Tibial nerve (tissue), 4 donors: ENCODE data around the gene RAB4A. TPM values are rescaled to one million over a fixed set of nuclear protein-coding genes. Genes with fewer than 3 reads are reported as not detected.

Experiments
- DNase-seq, 2 donors: peaks; one replicate each; pipeline ENCODE4 v3.0.0-alpha.2; 2019; ENCODE audit warnings: low spot score in 2 of 2
- H3K27ac ChIP-seq, 4 donors: fragments of 200-600 bp; sonication (generic) in 3 of 4; one replicate each; pipeline ENCODE4 v1.5.1; 2017 to 2019; ENCODE audit warnings: mild to moderate bottlenecking in 1 of 4
- H3K27me3 ChIP-seq, 2 donors: fragments of 200-600 bp; sonication (generic) in 1 of 2; one replicate each; pipeline versions ENCODE4 v1.5.1 to v1.6.0; 2017 to 2019
- H3K36me3 ChIP-seq, 3 donors: fragments of 200-600 bp; sonication (generic); one replicate each; pipeline ENCODE4 v1.5.1; 2018 to 2019
- H3K4me1 ChIP-seq, 4 donors: fragments of 200-600 bp; sonication (generic) in 3 of 4; one replicate each; pipeline ENCODE4 v1.5.1; 2017 to 2019
- H3K4me3 ChIP-seq, 4 donors: fragments of 200-600 bp; sonication (generic) in 3 of 4; one replicate each; pipeline ENCODE4 v1.5.1; 2017 to 2019; ENCODE audit warnings: mild to moderate bottlenecking in 1 of 4, moderate library complexity in 1 of 4
- H3K9me3 ChIP-seq, 4 donors: fragments of 200-600 bp; sonication (generic) in 3 of 4; one replicate each; pipeline ENCODE4 v1.5.1; 2017 to 2019
- CTCF ChIP-seq, 5 experiments: fragments of 200-600 bp in 3 of 5; fragments of 450-650 bp in 2 of 5; sonication (generic) in 3 of 5; IDR thresholded peaks; one replicate each; pipeline ENCODE4 v1.5.1; 2016 to 2019; ENCODE audit warnings: antibody characterized with exemption in 5 of 5, mild to moderate bottlenecking in 3 of 5, moderate library complexity in 2 of 5
- EP300 ChIP-seq, 2 donors: sonication (generic); formaldehyde crosslinking; IDR thresholded peaks; one replicate each; pipeline ENCODE4 v1.6.1; 2017; ENCODE audit warnings: antibody characterized with exemption in 2 of 2, mild to moderate bottlenecking in 1 of 2
- POLR2A ChIP-seq, 2 donors: fragments of 450-650 bp; IDR thresholded peaks; one replicate each; pipeline ENCODE4 v1.6.1; 2017; ENCODE audit warnings: antibody characterized with exemption in 2 of 2, mild to moderate bottlenecking in 2 of 2, moderate library complexity in 2 of 2
- WGBS, 2 donors: methylation state at CpG; one replicate each; pipeline ENCODE4 v1.1.5; 2018; 5-methylcytosine and 5-hydroxymethylcytosine counted together
- total RNA-seq, 4 donors: library from RNA; depleted of rRNA; stranded (reverse); fragments of >200 nt; gene quantifications; one replicate each; pipeline ENCODE4 v1.1.0, GENCODE V29; 2016

The RAB4A gene
- total RNA-seq, 4 donors from 2014 or later: 16.2 to 41.3 (median 31.2) TPM

GRCh38 chr1:229344139-229344538, 73.2 kb downstream of the RAB4A start:
- Histone ChIP-seq H3K4me1 (peaks cover 0 to 29% (median 3%) of the 10 kb centered on the region in 4 donors), H3K27me3 (peaks cover 0 to 4% of the 10 kb centered on the region in 2 donors), H3K36me3 (no peaks in the 10 kb centered on the region), H3K4me3 (peak overlapping the region in 2 of 4 donors; percentile 85 to 93), H3K9me3 (no peaks in the 10 kb centered on the region), H3K27ac (no peak overlapping the region)
- WGBS, 2 donors: 73 to 82% methylated on average over 16 of the region's 16 CpGs
- TF ChIP-seq POLR2A (IDR thresholded peaks at IDR 0.05) (no peak), CTCF (IDR thresholded peaks at IDR 0.05) (no peak), EP300 (IDR thresholded peaks at IDR 0.05) (no peak)
- DNase-seq: no peak

GRCh38 chr1:229344937-229345684, 74.2 kb downstream of the RAB4A start:
- DNase-seq: no peak
- WGBS, 2 donors: 74 to 77% methylated on average over 8 of the region's 8 CpGs
- Histone ChIP-seq H3K27ac (no peak overlapping the region), H3K4me3 (no peak overlapping the region), H3K4me1 (peaks cover 0 to 28% (median 3%) of the 10 kb centered on the region in 4 donors), H3K9me3 (no peaks in the 10 kb centered on the region), H3K27me3 (peaks cover 0 to 9% of the 10 kb centered on the region in 2 donors), H3K36me3 (no peaks in the 10 kb centered on the region)
- TF ChIP-seq EP300 (IDR thresholded peaks at IDR 0.05) (no peak), POLR2A (IDR thresholded peaks at IDR 0.05) (no peak)

- no peaks in the 10 kb centered on the region for H3K36me3 ChIP-seq
- TF ChIP-seq CTCF (IDR thresholded peaks at IDR 0.05) (no peak), POLR2A (IDR thresholded peaks at IDR 0.05) (no peak), EP300 (IDR thresholded peaks at IDR 0.05) (no peak)
- 32 to 33% methylated on average over 3 of the region's 3 CpGs for WGBS, 2 donors
Measured at GRCh38 chr1:229347528-229347927, 76.6 kb downstream of the RAB4A start.

GRCh38 chr1:229349463-229350385, 78.8 kb downstream of the RAB4A start:
- TF ChIP-seq POLR2A (IDR thresholded peaks at IDR 0.05) (no peak), EP300 (IDR thresholded peaks at IDR 0.05) (no peak), CTCF (IDR thresholded peaks at IDR 0.05) (no peak)
- H3K4me1 ChIP-seq: no peaks in the 10 kb centered on the region
- no peaks in the 10 kb centered on the region for H3K36me3 ChIP-seq
- no peak overlapping the region for H3K4me3 ChIP-seq
- H3K9me3 ChIP-seq: peaks cover 0 to 10% (median 4%) of the 10 kb centered on the region in 4 donors
- 72 to 77% methylated on average over 8 of the region's 8 CpGs for WGBS, 2 donors
- H3K27me3 ChIP-seq: peaks cover 0 to 9% of the 10 kb centered on the region in 2 donors
- DNase-seq: no peak
- no peak overlapping the region for H3K27ac ChIP-seq

More at GRCh38 chr1:229347528-229347927, 76.6 kb downstream of the RAB4A start:
- H3K27ac ChIP-seq: no peak overlapping the region
- peaks cover 0 to 12% (median 3%) of the 10 kb centered on the region in 4 donors for H3K4me1 ChIP-seq
- H3K9me3 ChIP-seq: no peaks in the 10 kb centered on the region
- peaks cover 0 to 9% of the 10 kb centered on the region in 2 donors for H3K27me3 ChIP-seq
- DNase-seq: no peak
- H3K4me3 ChIP-seq: no peak overlapping the region

- H3K9me3 ChIP-seq: peaks cover 0 to 21% (median 7%) of the 10 kb centered on the region in 4 donors
- no peaks in the 10 kb centered on the region for H3K4me1 ChIP-seq
- TF ChIP-seq EP300 (IDR thresholded peaks at IDR 0.05) (no peak), CTCF (IDR thresholded peaks at IDR 0.05) (no peak), POLR2A (IDR thresholded peaks at IDR 0.05) (no peak)
- DNase-seq: no peak
- H3K4me3 ChIP-seq: no peak overlapping the region
- H3K27me3 ChIP-seq: peaks cover 0 to 5% of the 10 kb centered on the region in 2 donors
- WGBS, 2 donors: 92 to 98% methylated on average over 2 of the region's 2 CpGs
- H3K27ac ChIP-seq: no peak overlapping the region
- H3K36me3 ChIP-seq: no peaks in the 10 kb centered on the region
Measured at GRCh38 chr1:229352975-229353374, 82.1 kb downstream of the RAB4A start.
